ENCODE results near the gene PBX4. TPM values are rescaled to one million over a fixed set of nuclear protein-coding genes. Genes with fewer than 3 reads are reported as not detected.

PBX4 gene
- total RNA-seq, 1 donor from 2014 or later: 21.8 TPM

GRCh38 chr19:19527674-19528625 is 90.5 kb downstream of the PBX4 start:
- H3K27ac Mint-ChIP-seq: no peak overlapping the region
- H3K4me1 Mint-ChIP-seq: peaks cover 36% of the 10 kb centered on the region
- intact Hi-C loops (cut with micrococcal nuclease): no loop called here
- ATAC-seq (ENCODE audit: low read depth): no peak
- no peaks in the 10 kb centered on the region for H3K9me3 Mint-ChIP-seq
- no peak for TF ChIP-seq CTCF (IDR thresholded peaks at IDR 0.05)
- ChIA-PET POLR2A (interaction anchor here (0.9 kb wide), 1 partner anchor 8 kb away, joined by 5 read pairs; no protein-coding TSS in a partner anchor), CTCF (no interaction called here)
- DNase-seq: no peak
- no peaks in the 10 kb centered on the region for H3K27me3 Mint-ChIP-seq
- H3K36me3 Mint-ChIP-seq (ENCODE audit: low read depth): peaks cover 41% of the 10 kb centered on the region
- H3K4me3 Mint-ChIP-seq: no peak overlapping the region

DNA sequence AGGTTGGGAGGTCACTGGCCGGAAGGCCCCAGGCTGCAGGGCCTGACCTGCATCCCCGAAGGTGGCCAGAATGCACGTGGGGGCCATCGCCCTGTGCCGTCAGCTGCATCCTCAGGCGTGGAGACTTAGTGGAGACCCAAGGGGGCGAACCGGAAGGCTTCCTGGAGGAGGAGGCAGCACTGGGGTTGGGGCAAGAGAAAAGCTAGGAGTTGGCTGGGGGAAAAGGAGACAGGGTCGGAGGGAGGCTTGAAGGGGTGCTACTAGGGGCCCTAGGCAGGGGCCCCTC is 91.2 kb downstream of the PBX4 start:
- ChIA-PET POLR2A (no interaction called here), CTCF (no interaction called here)
- Mint-ChIP-seq H3K36me3 (ENCODE audit: low read depth) (peaks cover 45% of the 10 kb centered on the region), H3K9me3 (no peaks in the 10 kb centered on the region), H3K4me3 (no peak overlapping the region), H3K27me3 (no peaks in the 10 kb centered on the region), H3K4me1 (peaks cover 38% of the 10 kb centered on the region), H3K27ac (no peak overlapping the region)
- ATAC-seq (ENCODE audit: low read depth) (no peak), DNase-seq (no peak)
- intact Hi-C loops (cut with micrococcal nuclease): no loop called here
- TF ChIP-seq CTCF (IDR thresholded peaks at IDR 0.05): no peak

GRCh38 chr19:19526581-19527370 is 91.7 kb downstream of the PBX4 start:
- intact Hi-C loops (cut with micrococcal nuclease): no loop called here
- Mint-ChIP-seq H3K4me1 (peaks cover 34% of the 10 kb centered on the region), H3K4me3 (no peak overlapping the region), H3K27me3 (no peaks in the 10 kb centered on the region), H3K9me3 (no peaks in the 10 kb centered on the region), H3K36me3 (ENCODE audit: low read depth) (peaks cover 41% of the 10 kb centered on the region), H3K27ac (no peak overlapping the region)
- TF ChIP-seq CTCF (IDR thresholded peaks at IDR 0.05): no peak
- CTCF ChIA-PET: no interaction called here
- ATAC-seq (ENCODE audit: low read depth): no peak
- no peak for DNase-seq
- POLR2A ChIA-PET: no interaction called here

GRCh38 chr19:19525611-19526380 is 92.7 kb downstream of the PBX4 start:
- POLR2A ChIA-PET: interaction anchor here (1.4 kb wide), 1 partner anchor 10 kb away, joined by 4 read pairs; the partner anchor contains the start of gene NDUFA13
- Mint-ChIP-seq H3K4me3 (no peak overlapping the region), H3K36me3 (ENCODE audit: low read depth) (peaks cover 43% of the 10 kb centered on the region)

More at GRCh38 chr19:19525611-19526380, 92.7 kb downstream of the PBX4 start:
- H3K27me3 Mint-ChIP-seq: no peaks in the 10 kb centered on the region
- no peaks in the 10 kb centered on the region for H3K9me3 Mint-ChIP-seq
- no peak for TF ChIP-seq CTCF (IDR thresholded peaks at IDR 0.05)
- ATAC-seq (ENCODE audit: low read depth): no peak
- DNase-seq: no peak
- H3K27ac Mint-ChIP-seq: no peak overlapping the region
- intact Hi-C loops (cut with micrococcal nuclease): no loop called here
- CTCF ChIA-PET: no interaction called here
- peaks cover 38% of the 10 kb centered on the region for H3K4me1 Mint-ChIP-seq
